Brain microvascular endothelial cell (primary cell): ENCODE results near the gene ANKRD24.

Experiments
- DNase-seq: peaks from one replicate; pipeline ENCODE4 v3.0.0-alpha.2; 2020
- H3K27ac ChIP-seq: fragments of 250-450 bp; sonication (Bioruptor Pico); 2 replicates; pipeline ENCODE4 v1.5.1; 2020; ENCODE audit warnings: mild to moderate bottlenecking, moderate library complexity
- H3K27me3 ChIP-seq: fragments of 250-450 bp; sonication (Bioruptor Pico); replicated peaks from 2 replicates; pipeline ENCODE4 v1.5.1; 2020; ENCODE audit warnings: mild to moderate bottlenecking
- H3K36me3 ChIP-seq: fragments of 250-450 bp; sonication (Bioruptor Pico); replicated peaks from 2 replicates; pipeline ENCODE4 v1.5.1; 2020; ENCODE audit warnings: mild to moderate bottlenecking
- H3K4me3 ChIP-seq: 2 replicates; pipeline ENCODE4 v1.5.1; 2011; ENCODE audit warnings: low read depth, mild to moderate bottlenecking, control low read depth, low read length, moderate library complexity
- CTCF ChIP-seq: IDR thresholded peaks from 2 replicates; pipeline ENCODE4 v1.5.1; 2011; ENCODE audit warnings: low read depth, mild to moderate bottlenecking, moderate library complexity, low read length, control low read depth, inconsistent platforms; ENCODE audit errors: missing control alignments
- in situ Hi-C: cut with HindIII; loops from 2 replicates; pipeline ENCODE4 v1.10.0; 2017; ENCODE audit warnings: low sequenced_read_pairs, low pct_ligation_motif_present

The ANKRD24 gene

GRCh38 chr19:4175669-4175931 is 6.9 kb upstream of the ANKRD24 start:
- Histone ChIP-seq H3K27ac (no peak overlapping the region), H3K27me3 (peaks cover 3% of the 10 kb centered on the region), H3K4me3 (no peak overlapping the region), H3K36me3 (peaks cover 16% of the 10 kb centered on the region)
- in situ Hi-C loops = no loop called here
- no peak for DNase-seq
- TF ChIP-seq CTCF = no peak

GRCh38 chr19:4177146-4177545 is 5.3 kb upstream of the ANKRD24 start:
- in situ Hi-C loops = no loop called here
- no peak for TF ChIP-seq CTCF
- Histone ChIP-seq H3K36me3 (peaks cover 16% of the 10 kb centered on the region), H3K27me3 (peaks cover 3% of the 10 kb centered on the region), H3K27ac (no peak overlapping the region), H3K4me3 (no peak overlapping the region)
- no peak for DNase-seq

GRCh38 chr19:4178990-4179389 is 3.5 kb upstream of the ANKRD24 start:
- Histone ChIP-seq H3K36me3 (peaks cover 16% of the 10 kb centered on the region), H3K27ac (no peak overlapping the region), H3K4me3 (no peak overlapping the region), H3K27me3 (no peaks in the 10 kb centered on the region)
- DNase-seq = no peak
- TF ChIP-seq CTCF = no peak
- in situ Hi-C loops = no loop called here

GRCh38 chr19:4181053-4181508 is 1.4 kb upstream of the ANKRD24 start:
- H3K27me3 ChIP-seq = no peaks in the 10 kb centered on the region
- peaks cover 13% of the 10 kb centered on the region for H3K36me3 ChIP-seq
- in situ Hi-C loops = no loop called here
- no peak overlapping the region for H3K27ac ChIP-seq
- no peak for DNase-seq
- TF ChIP-seq CTCF = no peak
- H3K4me3 ChIP-seq = peak overlapping the region; percentile 96

- in situ Hi-C loops = no loop called here
- Histone ChIP-seq H3K36me3 (peaks cover 11% of the 10 kb centered on the region), H3K27me3 (no peaks in the 10 kb centered on the region), H3K4me3 (no peak overlapping the region), H3K27ac (no peak overlapping the region)
- TF ChIP-seq CTCF = no peak
- no peak for DNase-seq
Measured at GRCh38 chr19:4183967-4184717, 1.7 kb downstream of the ANKRD24 start.
